NOMO-1 (cell line): Measurements from ENCODE around the gene DOCK1.

Source experiments
- DNase-seq, 2 experiments: peaks; one replicate each; lab custom pipeline; 2025; ENCODE audit not compliant: unreplicated experiment in 2 of 2; lab: John Stamatoyannopoulos, UW

The DOCK1 gene

DNA sequence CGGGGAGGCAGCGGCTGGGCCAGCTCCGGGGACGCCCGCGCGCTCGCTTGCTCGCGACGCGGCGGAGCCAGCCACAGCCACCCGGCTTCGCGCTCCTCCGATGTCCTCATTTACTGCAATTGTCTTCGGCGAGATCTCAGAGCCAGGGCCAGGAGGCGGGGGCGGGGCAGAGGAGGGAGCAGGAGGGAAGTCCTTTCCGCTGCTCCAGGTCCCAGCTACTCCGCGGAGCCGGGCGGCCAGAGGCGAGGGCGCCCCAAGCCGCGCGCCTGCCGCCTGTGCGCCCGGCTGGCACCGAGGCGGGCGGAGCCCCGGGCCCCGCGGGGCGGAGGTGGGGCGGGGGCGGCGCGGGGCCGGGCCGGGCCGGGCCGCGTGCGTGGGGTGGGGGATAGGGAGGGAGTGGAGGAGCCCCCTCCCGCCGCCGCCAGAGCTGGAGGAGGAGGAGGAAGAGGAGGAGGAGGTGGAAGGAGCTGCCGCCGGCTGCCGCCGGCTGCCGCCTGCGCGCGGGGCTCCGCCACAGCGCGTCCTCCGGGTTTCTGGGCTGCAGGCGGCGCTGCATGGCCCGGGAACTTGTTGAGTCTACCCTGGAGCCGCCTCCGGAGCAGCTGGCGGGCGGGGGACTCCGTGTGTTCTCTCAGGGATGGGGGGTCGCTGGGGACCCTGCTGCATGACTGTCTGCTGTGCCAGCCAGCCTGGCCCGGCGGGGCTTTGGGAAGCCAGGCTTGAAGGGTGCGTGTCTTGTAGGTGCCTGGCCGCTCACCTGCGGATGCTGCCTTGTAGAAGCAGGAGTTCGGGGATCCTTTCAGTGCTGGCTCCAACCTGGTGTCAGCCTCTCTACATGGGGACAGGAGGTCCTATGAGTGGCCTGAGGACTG is 291.3 kb downstream of the DOCK1 start, which contains the start of gene INSYN2A:
Gene INSYN2A, minus strand, starts transcription at position 310 of the 872 bp plus-strand sequence. CDS start 20,196 bp downstream, outside the sequence.
- no peak for DNase-seq

DNA sequence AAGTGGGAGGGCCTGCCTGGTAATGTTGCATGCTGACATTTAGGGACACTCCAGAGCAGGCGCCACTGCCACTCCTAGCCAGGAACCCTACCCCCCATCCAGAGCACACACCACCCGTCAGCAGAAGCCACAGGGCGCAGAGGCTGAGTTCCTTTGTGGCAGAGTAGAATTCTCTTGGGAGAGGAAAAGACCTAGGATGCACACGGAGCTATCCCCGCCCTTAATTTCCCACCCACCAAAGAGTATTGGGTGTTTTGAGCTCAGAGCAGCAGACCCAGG is 291.9 kb downstream of the DOCK1 start:
- no peak for DNase-seq

DNA sequence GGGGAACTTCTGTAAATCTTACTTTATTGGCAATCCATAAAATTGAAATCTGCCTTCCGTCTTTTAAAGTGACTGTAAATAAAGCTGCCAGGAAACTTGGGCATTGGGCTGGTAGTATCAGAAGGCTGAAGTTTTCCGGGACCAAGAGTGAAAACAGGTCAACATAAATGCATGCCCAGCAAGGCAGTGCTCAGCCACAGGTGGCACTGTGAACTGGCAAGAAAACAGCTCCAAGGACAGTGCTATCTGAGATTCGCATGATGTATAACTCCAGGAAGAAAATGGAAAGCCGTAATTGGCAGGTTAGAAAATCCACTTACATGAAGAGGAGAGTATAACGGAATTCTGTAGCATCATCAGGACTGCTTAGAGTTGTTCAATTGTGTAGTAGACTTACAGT is 293.1 kb downstream of the DOCK1 start:
- DNase-seq = no peak

DNA sequence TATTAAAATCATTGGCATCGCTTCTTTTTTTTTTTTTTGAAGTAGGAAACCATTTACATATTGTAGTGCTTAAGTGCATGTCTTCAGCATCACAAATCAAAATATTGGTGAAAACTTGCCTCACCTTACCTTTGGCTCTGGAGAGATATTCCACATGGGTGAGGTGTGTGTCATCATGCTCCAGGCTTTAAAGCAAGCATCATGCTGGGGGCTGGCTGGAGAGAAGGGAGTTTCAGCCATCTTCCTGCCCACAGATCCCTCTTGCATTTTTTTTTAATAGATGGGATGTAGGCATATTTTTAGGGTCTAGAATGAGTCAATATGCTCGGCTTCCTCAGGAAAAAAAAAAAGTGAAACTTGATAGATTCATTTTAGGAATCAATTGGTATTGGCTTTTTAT is 293.5 kb downstream of the DOCK1 start:
- no peak for DNase-seq

DNA sequence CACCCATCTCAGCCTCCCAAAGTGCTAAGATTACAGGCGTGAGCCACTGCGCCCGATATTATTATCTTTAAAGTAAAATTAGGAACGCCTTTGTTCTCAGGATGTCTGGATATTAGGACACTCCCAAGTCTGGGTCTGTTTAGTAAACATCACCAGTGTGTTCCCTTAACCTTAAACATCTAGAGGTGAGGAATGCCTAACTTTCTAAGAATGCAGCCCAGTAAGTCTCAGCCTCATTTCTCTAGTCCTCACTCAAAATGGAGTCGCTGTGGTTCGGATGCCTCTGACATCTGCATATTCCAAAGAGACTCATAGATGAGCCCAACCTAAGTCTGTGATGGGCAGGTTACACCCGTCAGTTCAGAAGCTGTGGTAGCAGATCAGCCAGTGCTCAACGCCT is 295.4 kb downstream of the DOCK1 start:
- DNase-seq = no peak

DNA sequence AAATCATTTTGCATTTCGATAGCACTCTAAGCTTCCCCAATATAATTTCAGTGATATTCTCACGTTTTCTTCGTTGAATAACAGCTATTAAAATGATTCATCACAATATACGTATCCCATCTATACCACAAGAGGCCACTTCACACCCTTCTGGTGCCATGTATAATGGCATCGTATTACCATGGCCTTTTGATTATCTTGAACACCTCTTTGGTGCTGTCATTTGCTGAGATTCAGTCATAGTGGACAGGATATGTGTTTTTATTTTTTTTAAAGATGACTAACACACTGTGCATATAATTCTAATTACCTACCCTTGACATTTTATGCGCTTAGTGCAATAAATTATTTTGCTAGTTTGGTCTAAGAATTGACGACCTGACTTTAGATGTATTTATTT is 297.8 kb downstream of the DOCK1 start:
- DNase-seq = no peak

DNA sequence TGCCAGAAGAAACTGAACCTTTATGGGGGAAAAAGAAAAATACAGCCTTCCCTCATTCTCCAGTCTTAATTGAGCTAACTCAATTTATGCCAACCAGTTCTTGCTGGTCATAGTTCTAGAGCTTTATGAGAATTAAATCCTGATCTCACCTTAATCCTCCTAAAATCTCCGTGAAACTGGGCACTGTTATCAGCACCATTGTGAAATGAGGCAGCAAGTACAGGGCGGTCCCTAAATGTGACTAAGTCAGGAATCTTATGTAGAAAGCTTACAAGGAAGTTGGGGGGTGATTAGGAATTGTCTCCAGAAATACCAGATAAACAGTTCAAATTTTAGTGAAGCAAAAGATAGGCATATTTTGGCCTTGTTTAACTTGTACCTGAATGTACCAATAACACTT is 301.9 kb downstream of the DOCK1 start:
- DNase-seq = no peak

DNA sequence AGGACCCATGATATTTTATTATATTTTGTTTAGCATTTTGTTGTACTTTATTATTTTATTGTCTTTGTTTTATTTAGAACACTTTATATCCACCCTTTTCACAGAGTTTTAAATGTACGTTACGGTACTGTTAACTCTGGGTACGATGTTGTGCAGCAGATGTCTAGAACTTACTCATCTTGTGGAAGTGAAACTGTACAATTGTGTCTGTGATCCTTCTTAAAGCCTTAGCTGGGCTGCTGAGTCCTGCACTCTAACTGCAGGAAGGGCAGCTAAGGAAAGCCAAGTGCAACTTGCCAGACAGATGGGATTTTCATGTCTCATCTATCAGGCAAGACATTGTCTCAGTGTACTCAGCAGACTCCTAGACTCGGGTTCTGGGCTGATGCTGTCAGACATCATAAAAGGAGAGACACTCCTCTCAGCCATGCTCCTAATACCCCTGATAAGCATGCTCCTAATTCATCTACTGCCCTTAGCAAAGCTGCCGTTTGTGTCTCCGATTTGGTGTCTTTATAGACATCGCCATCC is 305.8 kb downstream of the DOCK1 start:
- no peak for DNase-seq

DNA sequence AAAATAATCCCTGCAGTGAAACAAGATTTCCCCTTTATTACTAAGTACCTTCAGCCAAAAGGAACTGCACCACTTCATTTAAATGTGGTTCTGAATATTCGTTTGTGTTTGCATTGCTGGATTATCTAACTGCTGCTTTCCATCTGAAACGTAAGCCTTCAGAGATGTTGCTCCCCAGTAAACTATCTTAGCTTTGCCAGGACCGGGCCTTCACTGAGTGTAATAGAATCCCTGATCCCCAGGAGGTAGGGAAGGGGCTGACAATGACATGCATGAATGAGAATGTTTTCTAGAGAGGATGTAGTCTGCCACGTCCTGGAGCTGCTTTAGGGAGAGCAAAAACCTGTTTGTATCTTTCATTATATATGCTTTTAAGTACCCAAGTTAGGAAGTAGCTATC is 310.6 kb downstream of the DOCK1 start:
- DNase-seq = no peak

DNA sequence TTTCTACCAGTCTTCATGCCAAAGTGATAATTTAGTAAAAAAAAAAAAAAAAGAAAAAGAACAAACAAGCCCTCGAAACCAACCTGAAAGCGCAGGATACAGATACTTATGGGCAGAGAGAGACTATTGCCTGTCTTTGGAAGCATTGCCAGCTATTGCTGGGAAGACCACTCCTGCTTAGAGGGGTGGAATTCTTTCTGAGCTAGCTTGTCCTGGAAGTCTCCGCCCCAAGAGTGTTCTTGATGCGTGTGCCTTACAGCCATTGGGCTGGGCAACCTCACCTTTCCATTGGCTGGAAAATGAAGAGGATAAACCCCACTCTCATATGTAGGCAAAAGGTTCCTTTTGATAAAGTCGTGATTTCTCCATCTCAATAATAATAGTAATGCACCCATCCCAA is 311.0 kb downstream of the DOCK1 start:
- DNase-seq = no peak

DNA sequence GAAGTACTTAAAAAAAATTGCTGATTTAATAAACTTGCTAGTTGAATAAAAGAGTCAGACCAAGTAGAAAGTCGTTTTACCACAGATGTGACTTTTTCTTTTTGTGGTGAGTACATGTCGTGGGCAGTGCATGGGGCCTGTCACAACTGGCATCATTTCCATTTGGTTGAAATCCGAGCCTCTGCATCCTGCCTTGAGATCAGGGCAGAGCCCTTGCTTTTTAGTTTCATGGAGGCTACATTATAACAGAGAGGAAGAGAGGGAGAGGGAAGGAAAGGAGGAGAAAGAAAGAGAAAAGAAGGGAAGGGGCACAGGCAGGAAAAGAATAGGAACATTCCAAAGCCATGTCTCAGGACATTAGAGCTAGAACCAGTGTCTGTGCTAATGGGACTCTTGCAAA is 311.6 kb downstream of the DOCK1 start:
- no peak for DNase-seq

DNA sequence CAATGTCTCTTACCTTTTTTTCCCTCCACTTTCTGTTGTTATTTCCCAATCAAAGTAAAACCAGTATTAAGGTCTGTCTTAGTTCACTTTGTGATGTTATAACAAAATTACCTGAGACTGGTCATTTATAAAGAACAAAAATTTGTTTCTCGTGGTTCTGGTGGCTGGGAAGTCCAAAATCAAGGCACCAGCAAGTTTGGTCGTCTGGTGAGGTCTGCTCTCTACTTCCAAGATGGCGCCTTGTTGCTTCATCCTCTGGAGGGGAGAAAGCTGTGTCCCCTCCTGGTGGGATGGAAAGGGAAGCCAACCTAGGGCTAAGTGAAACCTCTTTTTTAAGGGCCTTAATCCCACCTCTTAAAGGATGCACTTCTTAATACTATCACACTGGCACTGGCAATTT is 313.4 kb downstream of the DOCK1 start:
- no peak for DNase-seq

DNA sequence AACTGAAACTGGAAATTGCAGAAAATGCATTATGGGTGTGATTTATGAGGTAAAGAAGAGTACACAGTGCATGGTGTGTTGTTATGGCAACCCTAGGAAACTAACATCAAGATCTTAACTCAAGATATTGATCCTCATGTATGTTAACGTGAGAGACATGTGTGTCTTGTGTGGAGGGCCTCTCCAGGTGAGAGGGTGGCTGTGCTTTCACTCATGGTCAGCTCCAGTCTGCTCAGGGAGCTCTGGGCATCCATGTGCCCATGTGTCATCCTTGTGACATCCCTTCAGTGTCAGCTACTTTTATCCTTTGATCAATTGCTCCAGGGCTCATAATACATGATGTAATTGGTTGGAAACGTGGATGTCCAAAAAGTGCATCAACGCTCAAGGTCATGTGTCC is 316.1 kb downstream of the DOCK1 start:
- no peak for DNase-seq

DNA sequence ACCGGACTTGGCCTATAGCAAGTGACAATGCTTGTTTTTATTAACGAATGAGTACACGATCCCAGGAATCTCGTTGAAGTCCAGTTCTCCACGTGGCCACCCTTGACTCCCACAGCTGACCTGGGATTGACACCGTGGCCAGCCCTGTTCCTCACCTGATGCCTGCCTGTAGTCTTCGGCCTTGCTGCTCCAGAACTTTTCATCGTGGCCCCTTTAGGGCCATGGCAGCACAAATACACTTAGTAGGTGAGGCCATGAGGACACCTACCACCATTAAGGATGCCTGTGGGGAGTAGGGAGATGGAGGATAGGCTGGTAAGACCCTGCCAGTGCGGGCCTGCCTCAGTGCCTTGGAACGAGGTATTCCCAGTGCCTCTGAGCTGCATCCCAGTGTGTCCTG is 321.8 kb downstream of the DOCK1 start:
- no peak for DNase-seq

DNA sequence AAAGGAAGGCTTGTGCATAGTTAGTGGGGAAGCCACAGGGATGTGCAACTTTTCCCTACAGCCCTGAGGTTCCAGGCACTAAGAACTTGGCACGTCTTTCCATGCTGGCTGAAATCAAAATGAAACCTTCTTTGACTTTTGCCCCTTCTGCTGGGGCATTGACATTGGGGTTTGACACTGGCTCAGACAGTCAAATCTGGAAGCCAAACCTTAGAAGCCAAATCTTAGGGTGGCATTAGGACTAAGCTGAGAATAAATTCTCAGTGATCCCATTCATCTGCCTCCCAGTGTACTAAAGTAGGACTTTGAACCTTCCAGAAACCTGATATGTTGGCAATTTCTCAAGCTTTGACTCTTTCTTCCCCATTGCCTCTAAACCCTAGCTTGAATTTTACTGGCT is 322.4 kb downstream of the DOCK1 start:
- DNase-seq = no peak

DNA sequence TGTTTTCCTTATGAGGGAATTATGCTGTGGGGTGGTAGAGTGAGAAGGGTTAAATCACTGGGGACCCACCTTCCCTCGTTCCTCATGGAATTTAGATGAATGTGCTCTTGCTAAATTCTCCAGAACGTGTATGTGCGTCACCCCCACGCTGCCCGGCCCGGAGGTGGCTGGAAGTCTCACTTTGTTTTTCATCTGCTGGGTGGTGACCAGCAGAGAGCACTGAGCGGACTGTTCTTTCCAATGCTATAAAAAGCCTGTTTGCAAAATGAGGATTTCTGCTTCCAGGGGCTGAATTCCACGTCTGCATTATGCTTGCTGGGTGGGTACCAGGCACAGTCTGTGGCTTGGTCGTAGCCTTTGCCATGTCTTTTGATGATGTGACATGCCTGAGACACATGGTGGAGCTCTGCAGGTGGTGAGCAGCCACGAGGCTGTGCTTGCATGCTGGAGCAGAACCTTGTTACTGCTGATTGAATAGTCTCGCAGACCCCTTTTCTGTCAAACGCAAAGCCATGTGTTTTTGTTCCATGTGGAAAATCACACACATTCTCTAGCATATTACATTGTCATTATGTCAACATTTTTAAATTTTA is 323.1 kb downstream of the DOCK1 start:
- DNase-seq = no peak

DNA sequence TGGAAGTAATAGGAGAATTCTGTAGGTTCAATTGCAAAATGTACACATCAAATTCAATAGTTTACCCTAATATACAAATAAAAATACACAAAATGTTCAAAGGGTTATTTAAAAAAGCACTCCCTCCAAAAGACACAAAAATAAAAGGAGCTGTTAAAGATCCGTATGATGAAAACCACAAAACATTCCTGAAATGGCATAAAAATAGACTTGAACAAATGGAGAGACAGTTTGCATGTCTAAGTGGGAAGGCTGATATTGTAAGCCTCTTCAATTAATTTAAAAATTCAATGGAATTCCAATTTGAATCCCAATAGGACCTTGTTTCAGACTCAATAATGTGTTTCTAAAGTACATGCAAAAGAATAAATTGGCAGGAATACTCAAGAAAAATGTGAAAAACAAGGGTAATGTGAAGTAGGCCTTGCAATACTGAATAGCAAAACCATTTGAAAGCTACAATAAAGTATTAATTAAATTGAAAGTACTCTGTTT is 329.1 kb downstream of the DOCK1 start:
- no peak for DNase-seq

DNA sequence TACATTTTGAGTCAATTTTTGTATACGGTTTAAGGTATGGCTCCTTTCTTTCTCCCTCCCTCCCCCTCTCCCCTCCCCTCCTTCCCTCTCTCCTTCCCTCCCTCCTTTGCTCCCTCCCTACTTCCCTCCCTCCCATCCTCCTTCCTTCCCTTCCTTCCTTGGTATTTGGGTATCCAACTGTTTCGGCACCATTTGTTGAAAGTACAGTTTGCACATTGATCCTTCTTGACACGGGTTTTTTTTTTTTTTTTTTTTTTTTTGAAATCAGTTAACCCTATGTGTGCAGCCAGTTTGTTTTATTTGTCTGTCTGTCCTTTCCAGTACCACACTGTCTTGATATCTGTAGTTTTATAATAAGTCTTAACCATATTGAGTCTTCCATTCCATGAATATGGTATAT is 331.0 kb downstream of the DOCK1 start:
- no peak for DNase-seq

DNA sequence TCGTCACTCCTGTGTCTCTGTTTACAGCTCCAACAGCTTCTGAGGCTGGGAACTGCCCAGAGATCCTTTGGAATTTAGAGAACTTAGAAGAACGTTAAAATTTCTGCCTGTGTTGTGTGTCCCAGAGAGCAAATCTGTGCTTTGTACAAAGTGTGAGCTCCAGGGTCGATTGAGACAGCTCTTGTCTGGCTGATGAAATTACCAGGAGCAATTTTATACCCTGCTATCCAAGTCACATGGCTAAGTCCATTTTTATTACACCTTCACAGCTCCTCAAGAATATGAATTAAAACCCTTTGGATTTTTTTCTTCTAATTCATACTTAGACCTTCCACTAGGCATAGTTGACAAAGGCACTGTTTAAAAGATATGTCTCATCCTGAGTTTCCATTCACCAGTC is 337.7 kb downstream of the DOCK1 start:
- DNase-seq = no peak

DNA sequence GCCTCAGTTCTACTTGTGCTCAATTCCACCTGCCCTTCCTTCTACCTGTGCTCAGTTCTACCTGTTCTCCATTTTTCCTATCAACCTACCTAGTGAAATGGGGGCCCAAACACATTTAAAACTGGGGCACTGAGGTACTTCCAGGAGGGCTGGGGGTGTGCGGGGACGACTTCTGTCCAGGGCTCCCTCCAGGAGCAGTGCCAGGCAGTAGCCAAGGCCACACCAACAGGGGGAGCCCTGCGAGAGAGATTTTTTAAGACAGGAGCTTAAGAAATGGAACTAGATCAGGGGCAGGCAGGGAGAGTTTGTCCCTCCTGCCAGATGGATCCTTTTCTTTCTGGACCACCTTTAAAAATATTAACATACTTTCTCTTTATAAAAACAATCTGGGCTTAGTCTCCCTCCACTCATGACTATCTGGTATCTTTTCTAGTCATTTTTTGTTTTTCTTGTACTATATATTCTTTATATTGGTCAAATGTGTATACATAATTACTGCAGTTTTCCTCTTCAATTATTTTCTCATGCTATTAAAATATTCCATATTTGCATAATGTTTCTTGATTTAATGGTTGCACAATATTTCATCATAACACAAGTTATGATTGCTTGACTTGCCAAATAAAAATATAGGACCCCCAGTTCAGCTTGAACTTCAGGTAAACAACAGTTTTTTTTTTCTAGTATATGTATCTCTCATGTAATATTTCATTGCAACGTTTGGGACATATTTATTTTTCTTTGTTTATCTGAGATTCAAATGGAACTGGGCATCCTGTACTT is 338.5 kb downstream of the DOCK1 start:
- no peak for DNase-seq

DNA sequence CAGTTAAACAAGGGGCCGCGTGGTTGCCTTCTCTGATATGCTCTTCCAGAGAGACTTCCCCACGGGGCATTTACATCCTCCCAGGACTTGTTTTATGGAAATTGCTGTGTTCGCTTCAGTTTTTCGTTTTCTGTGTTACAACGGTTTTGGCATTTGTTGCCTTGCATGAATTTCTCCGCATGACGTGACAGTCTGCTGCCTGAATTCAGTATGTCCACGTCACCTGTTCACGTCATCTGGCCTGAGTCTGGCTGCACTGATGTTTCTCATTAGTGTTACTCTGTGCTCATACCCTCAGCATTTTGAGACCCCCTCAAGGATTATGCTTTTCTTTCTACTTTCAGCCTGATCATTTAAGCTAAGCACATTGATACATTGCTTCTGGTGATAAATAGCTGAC is 340.2 kb downstream of the DOCK1 start:
- DNase-seq = no peak
